Measurements from ENCODE around the gene SLC7A5. TPM values are rescaled to one million over a fixed set of nuclear protein-coding genes. Genes with fewer than 3 reads are reported as not detected.

The SLC7A5 gene
- total and polyA plus RNA-seq, 8 donors = 1.1 to 54.7 (median 4.4) TPM

GRCh38 chr16:87853411-87854052 lies 15.8 kb downstream of the SLC7A5 start:
- peak; percentile 84 to 93 (median 92) for DNase-seq
- peak overlapping the region; percentile 28 to 78 (median 54) for H3K27ac ChIP-seq
- peaks cover 12 to 23% (median 21%) of the 10 kb centered on the region in 3 donors for H3K4me1 ChIP-seq
- ATAC-seq = peak; percentile 77 to 85 (median 81)
- H3K9me3 ChIP-seq = no peaks in the 10 kb centered on the region
- peak overlapping the region in 2 of 4 donors; percentile 24 to 31 for H3K4me3 ChIP-seq
- 5 to 8% methylated on average over 25 of the region's 25 CpGs for WGBS, 2 donors
- no peak for TF ChIP-seq CTCF (IDR thresholded peaks at IDR 0.05)
- no peak for FAIRE-seq
- intact Hi-C loops (cut with DNase I) = no loop called here
- H3K27me3 ChIP-seq = no peaks in the 10 kb centered on the region
- no peaks in the 10 kb centered on the region for H3K36me3 ChIP-seq

GRCh38 chr16:87851601-87852000 lies 17.7 kb downstream of the SLC7A5 start:
- Histone ChIP-seq H3K27ac (no peak overlapping the region), H3K36me3 (no peaks in the 10 kb centered on the region), H3K4me1 (peaks cover 12 to 23% (median 21%) of the 10 kb centered on the region in 3 donors), H3K27me3 (no peaks in the 10 kb centered on the region), H3K9me3 (no peaks in the 10 kb centered on the region), H3K4me3 (no peak overlapping the region)
- FAIRE-seq = no peak
- intact Hi-C loops (cut with DNase I) = no loop called here
- TF ChIP-seq CTCF (IDR thresholded peaks at IDR 0.05) = no peak
- DNase-seq = peak in 1 of 6 donors; percentile 72
- 85 to 86% methylated on average over 21 of the region's 21 CpGs for WGBS, 2 donors
- ATAC-seq = no peak

- no peaks in the 10 kb centered on the region for H3K9me3 ChIP-seq
- H3K27ac ChIP-seq = no peak overlapping the region
- H3K36me3 ChIP-seq = no peaks in the 10 kb centered on the region
- FAIRE-seq (no peak), DNase-seq (peak in 1 of 6 donors; percentile 58), ATAC-seq (no peak)
- 79 to 83% methylated on average over 14 of the region's 14 CpGs for WGBS, 2 donors
- no peak for TF ChIP-seq CTCF (IDR thresholded peaks at IDR 0.05)
- H3K4me3 ChIP-seq = no peak overlapping the region
- intact Hi-C loops (cut with DNase I) = no loop called here
- peaks cover 12 to 23% (median 21%) of the 10 kb centered on the region in 3 donors for H3K4me1 ChIP-seq
- H3K27me3 ChIP-seq = no peaks in the 10 kb centered on the region
These were observed 18.1 kb downstream of the SLC7A5 start for GRCh38 chr16:87851141-87851587.

- intact Hi-C loops (cut with DNase I) = no loop called here
- TF ChIP-seq CTCF (IDR thresholded peaks at IDR 0.05) = peak; percentile 94 to 97 (median 96)
- no peaks in the 10 kb centered on the region for H3K9me3 ChIP-seq
- no peak overlapping the region for H3K4me3 ChIP-seq
- H3K27me3 ChIP-seq = no peaks in the 10 kb centered on the region
- no peaks in the 10 kb centered on the region for H3K36me3 ChIP-seq
- 39% methylated on average over 25 of the region's 25 CpGs for WGBS, 2 donors
- ATAC-seq = peak; percentile 34 to 55 (median 50)
- peaks cover 12 to 21% (median 20%) of the 10 kb centered on the region in 3 donors for H3K4me1 ChIP-seq
- FAIRE-seq = no peak
- peak; percentile 45 to 91 (median 78) for DNase-seq
- peak overlapping the region in 3 of 4 donors; percentile 5 to 88 (median 28) for H3K27ac ChIP-seq
These were observed 19.0 kb downstream of the SLC7A5 start for GRCh38 chr16:87850009-87851006.

All from pancreas (tissue), 10 donors.